H1 (cell line): Measurements from ENCODE around the gene RNU7-1.
"Not testable (repeated sequence)": the region's sequence is repeated elsewhere in the genome, so short reads cannot be mapped to it uniquely, and the experiment has no call there.

Experiments used
- EP300 ChIP-seq, 2 experiments: IDR thresholded peaks; 1 replicate in 1 of 2; 2 replicates in 1 of 2; pipeline ENCODE4 v1.6.1; 2011 to 2012; ENCODE audit warnings: low read depth in 2 of 2, low read length in 2 of 2, mild to moderate bottlenecking in 2 of 2, borderline replicate concordance in 1 of 2, inconsistent platforms in 1 of 2, moderate library complexity in 1 of 2
- POLR2A ChIP-seq, 2 experiments: IDR thresholded peaks; 1 replicate in 1 of 2; 2 replicates in 1 of 2; pipeline ENCODE4 v1.6.1; 2011; ENCODE audit warnings: low read depth in 2 of 2, low read length in 2 of 2, mild to moderate bottlenecking in 2 of 2; ENCODE audit errors: control extremely low read depth in 1 of 2
- RAD21 ChIP-seq, 2 experiments: IDR thresholded peaks in 1 of 2; conservative IDR thresholded peaks in 1 of 2; 2 replicates each; pipeline ENCODE4 v1.6.1; 2011; ENCODE audit warnings: low read depth in 2 of 2, low read length in 2 of 2, improper control_type of control experiment in 1 of 2, inconsistent platforms in 1 of 2, mild to moderate bottlenecking in 1 of 2, moderate library complexity in 1 of 2
- RXRA ChIP-seq: IDR thresholded peaks from 2 replicates; pipeline ENCODE4 v1.6.1; 2011; ENCODE audit warnings: low read depth, mild to moderate bottlenecking, low read length, moderate library complexity; ENCODE audit not compliant: insufficient read depth
- TAF1 ChIP-seq: IDR thresholded peaks from 2 replicates; pipeline ENCODE4 v1.6.1; 2011; ENCODE audit warnings: mild to moderate bottlenecking, low read depth, low read length
- TAF7 ChIP-seq: optimal IDR thresholded peaks from 2 replicates; pipeline ENCODE3; 2011; ENCODE audit warnings: low read depth, mild to moderate bottlenecking, inconsistent platforms, low read length, moderate library complexity, borderline replicate concordance
- YY1 ChIP-seq: IDR thresholded peaks from 2 replicates; pipeline ENCODE4 v1.6.1; 2011; ENCODE audit warnings: low read depth, mild to moderate bottlenecking, low read length
- TF ChIP-seq, protein P1 (sequence below), 3 experiments: IDR thresholded peaks; 1 replicate in 2 of 3; 2 replicates in 1 of 3; pipeline versions ENCODE4 v1.5.1 to v1.6.1; 2011; ENCODE audit warnings: low read length in 3 of 3, mild to moderate bottlenecking in 3 of 3, inconsistent platforms in 2 of 3, low read depth in 1 of 3, moderate library complexity in 1 of 3; ENCODE audit not compliant: insufficient read depth in 1 of 3; ENCODE audit errors: control extremely low read depth in 1 of 3

DNA sequence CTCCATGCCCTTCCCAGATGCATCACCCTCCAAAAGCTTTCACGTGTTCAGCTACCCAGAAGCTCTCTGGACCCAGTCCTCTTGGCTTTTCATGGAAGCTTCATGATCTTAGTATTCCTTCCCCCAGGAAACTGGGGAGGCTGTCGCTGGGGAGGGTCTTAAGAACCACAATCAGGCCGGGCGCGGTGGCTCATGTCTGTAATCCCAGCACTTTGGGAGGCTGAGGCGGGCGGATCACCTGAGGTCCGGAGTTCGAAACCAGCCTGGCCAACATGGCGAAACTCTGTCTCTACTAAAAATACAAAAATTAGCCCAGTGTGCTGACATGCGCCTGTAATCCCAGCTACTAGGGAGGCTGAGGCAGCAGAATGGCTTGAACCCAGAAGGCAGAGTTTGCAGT is 35.5 kb upstream of the RNU7-1 start:
- TF ChIP-seq EP300 (IDR thresholded peaks at IDR 0.05; ENCODE audit: borderline replicate concordance in 1 of 2, low read depth in 2 of 2, low read length in 2 of 2); RXRA; RAD21 (IDR thresholded peaks at IDR 0.05 in 1 of 2, conservative IDR thresholded peaks at IDR 0.05 in 1 of 2; ENCODE audit: low read depth in 2 of 2, low read length in 2 of 2); YY1; TAF1; POLR2A (IDR thresholded peaks at IDR 0.05; ENCODE audit: control extremely low read depth in 1 of 2, low read depth in 2 of 2, low read length in 2 of 2); TAF7: not testable (repeated sequence)
- TF ChIP-seq, protein P1, sequence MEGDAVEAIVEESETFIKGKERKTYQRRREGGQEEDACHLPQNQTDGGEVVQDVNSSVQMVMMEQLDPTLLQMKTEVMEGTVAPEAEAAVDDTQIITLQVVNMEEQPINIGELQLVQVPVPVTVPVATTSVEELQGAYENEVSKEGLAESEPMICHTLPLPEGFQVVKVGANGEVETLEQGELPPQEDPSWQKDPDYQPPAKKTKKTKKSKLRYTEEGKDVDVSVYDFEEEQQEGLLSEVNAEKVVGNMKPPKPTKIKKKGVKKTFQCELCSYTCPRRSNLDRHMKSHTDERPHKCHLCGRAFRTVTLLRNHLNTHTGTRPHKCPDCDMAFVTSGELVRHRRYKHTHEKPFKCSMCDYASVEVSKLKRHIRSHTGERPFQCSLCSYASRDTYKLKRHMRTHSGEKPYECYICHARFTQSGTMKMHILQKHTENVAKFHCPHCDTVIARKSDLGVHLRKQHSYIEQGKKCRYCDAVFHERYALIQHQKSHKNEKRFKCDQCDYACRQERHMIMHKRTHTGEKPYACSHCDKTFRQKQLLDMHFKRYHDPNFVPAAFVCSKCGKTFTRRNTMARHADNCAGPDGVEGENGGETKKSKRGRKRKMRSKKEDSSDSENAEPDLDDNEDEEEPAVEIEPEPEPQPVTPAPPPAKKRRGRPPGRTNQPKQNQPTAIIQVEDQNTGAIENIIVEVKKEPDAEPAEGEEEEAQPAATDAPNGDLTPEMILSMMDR (IDR thresholded peaks at IDR 0.05; ENCODE audit: control extremely low read depth in 1 of 3, insufficient read depth in 1 of 3, low read depth in 1 of 3, low read length in 3 of 3), result not testable (repeated sequence)
